GM12878 (cell line): ENCODE data around the gene VPS13C. TPM values are rescaled to one million over a fixed set of nuclear protein-coding genes. Genes with fewer than 3 reads are reported as not detected.

Source experiments
- ATAC-seq: fragments of 200-7000 bp; cut with Tn5 transposase; 3 replicates; pipeline ENCODE4 v1.9.1; 2020; ENCODE audit warnings: mild to moderate bottlenecking, moderate library complexity
- BruUV-seq: library from RNA; stranded (reverse); fragments of 400-500 nt; replicated peaks from 2 replicates; lab custom pipeline; 2021; lab: Mats Ljungman, UMichigan
- CTCF ChIA-PET: fragments of 300-600 bp; sonication (Branson Sonifier 250); formaldehyde crosslinking; extraction: SDS; loops from one replicate; lab custom pipeline; 2021; ENCODE audit warnings: inconsistent platforms; lab: Yijun Ruan, JAX
- POLR2A ChIA-PET: fragments of 350-600 bp; formaldehyde crosslinking; extraction: SDS; loops from one replicate; lab custom pipeline; 2021; ENCODE audit warnings: inconsistent platforms; lab: Charles Lee
- RAD21 ChIA-PET: fragments of 300-600 bp; sonication (Branson Sonifier 250); formaldehyde crosslinking; loops from one replicate; lab custom pipeline; 2023; ENCODE audit warnings: antibody characterized with exemption; ENCODE audit not compliant: unreplicated experiment; lab: Charles Lee
- SMC1A ChIA-PET: fragments of 300-600 bp; sonication (Branson Sonifier 250); formaldehyde crosslinking; loops from one replicate; lab custom pipeline; 2023; ENCODE audit not compliant: unreplicated experiment, uncharacterized antibody; lab: Charles Lee
- DNase-seq: peaks from one replicate; pipeline ENCODE4 v3.0.0-alpha.2; 2011; ENCODE audit warnings: low read depth, low spot score
- FAIRE-seq: peaks from 3 replicates; lab custom pipeline; 2011; peaks lifted over from hg19 to GRCh38; lab: Jason Lieb, UNC
- H2AFZ ChIP-seq: 2 replicates; pipeline ENCODE4 v1.6.0; 2011; ENCODE audit warnings: low read depth, low read length, control low read depth; ENCODE audit not compliant: control insufficient read depth
- H3K27ac ChIP-seq: 2 replicates; pipeline ENCODE4 v1.5.1; 2011; ENCODE audit warnings: control low read depth; ENCODE audit not compliant: control insufficient read depth, insufficient read depth
- H3K27me3 ChIP-seq, 2 experiments: replicated peaks in 1 of 2; 2 replicates each; pipeline versions ENCODE4 v1.6.0 to v1.6.1; 2011; ENCODE audit warnings: low read length in 1 of 2; ENCODE audit not compliant: control insufficient read depth in 2 of 2, insufficient read depth in 2 of 2
- H3K36me3 ChIP-seq, 2 experiments: 2 replicates each; pipeline ENCODE4 v1.5.1; 2011; ENCODE audit warnings: low read length in 1 of 2; ENCODE audit not compliant: control insufficient read depth in 2 of 2, insufficient read depth in 2 of 2
- H3K4me1 ChIP-seq: 2 replicates; pipeline ENCODE4 v1.6.1; 2011; ENCODE audit warnings: mild to moderate bottlenecking, low read length, moderate library complexity, mixed read lengths; ENCODE audit not compliant: control insufficient read depth, insufficient read depth
- H3K4me2 ChIP-seq: 2 replicates; pipeline ENCODE4 v1.6.0; 2011; ENCODE audit warnings: control low read depth; ENCODE audit not compliant: control insufficient read depth, insufficient read depth
- H3K4me3 ChIP-seq: fragments of 200-600 bp; sonication (generic); 2 replicates; pipeline ENCODE4 v1.5.1; 2016
- H3K79me2 ChIP-seq: 2 replicates; pipeline ENCODE4 v1.6.0; 2011; ENCODE audit warnings: low read length; ENCODE audit not compliant: control insufficient read depth, insufficient read depth
- H3K9ac ChIP-seq: 2 replicates; pipeline ENCODE4 v1.8.0; 2011; ENCODE audit warnings: low read length, control low read depth, mixed read lengths; ENCODE audit not compliant: control insufficient read depth, insufficient read depth
- H3K9me3 ChIP-seq: replicated peaks from 3 replicates; pipeline ENCODE4 v1.5.1; 2011; ENCODE audit warnings: mild to moderate bottlenecking, low read length; ENCODE audit not compliant: control insufficient read depth, insufficient read depth
- H4K20me1 ChIP-seq: 2 replicates; pipeline ENCODE4 v1.6.0; 2011; ENCODE audit not compliant: control insufficient read depth, insufficient read depth
- CHD2 ChIP-seq: IDR thresholded peaks from 2 replicates; pipeline ENCODE4 v1.6.1; 2011; ENCODE audit warnings: low read depth, low read length, improper control_type of control experiment, borderline replicate concordance
- NFYB ChIP-seq: IDR thresholded peaks from 2 replicates; pipeline ENCODE4 v1.6.1; 2011; ENCODE audit warnings: low read depth, mild to moderate bottlenecking, low read length, improper control_type of control experiment, moderate library complexity; ENCODE audit not compliant: insufficient read depth
- RAD21 ChIP-seq: IDR thresholded peaks from 2 replicates; pipeline ENCODE4 v1.6.1; 2011; ENCODE audit warnings: mild to moderate bottlenecking, low read depth, low read length, moderate library complexity; ENCODE audit not compliant: insufficient read depth
- SIX5 ChIP-seq: IDR thresholded peaks from 2 replicates; pipeline ENCODE4 v1.6.1; 2011; ENCODE audit warnings: mild to moderate bottlenecking, low read depth, low read length, moderate library complexity; ENCODE audit not compliant: severe bottlenecking
- SP1 ChIP-seq: IDR thresholded peaks from one replicate; pipeline ENCODE4 v1.6.1; 2011; ENCODE audit warnings: low read depth, low read length
- TAF1 ChIP-seq: IDR thresholded peaks from 2 replicates; pipeline ENCODE4 v1.6.1; 2011; ENCODE audit warnings: mild to moderate bottlenecking, low read depth, low read length, borderline replicate concordance
- ZBED1 ChIP-seq: IDR thresholded peaks from 2 replicates; pipeline ENCODE4 v1.6.1; 2016; ENCODE audit warnings: borderline replicate concordance
- ZBTB40 ChIP-seq: fragments of 450-650 bp; IDR thresholded peaks from 2 replicates; pipeline ENCODE4 v1.6.1; 2016; ENCODE audit warnings: mild to moderate bottlenecking, moderate library complexity, borderline replicate concordance
- WGBS: methylation state at CpG from one replicate; pipeline ENCODE4 v1.1.6; 2016; ENCODE audit warnings: low lambda C conversion rate; ENCODE audit not compliant: insufficient replicate concordance, insufficient coverage; ENCODE audit errors: missing lambda C conversion rate; 5-methylcytosine and 5-hydroxymethylcytosine counted together
- in situ Hi-C: fragments of 300-500 bp; cut with MboI; formaldehyde crosslinking; loops from 9 replicates; pipeline ENCODE4 v1.14.3; 2018; ENCODE audit warnings: mixed read lengths
- intact Hi-C: fragments of 100-400 bp; cut with micrococcal nuclease; formaldehyde crosslinking; loops from one replicate; pipeline ENCODE4 v1.14.2; 2022; ENCODE audit not compliant: unreplicated experiment
- polyA plus RNA-seq, 11 experiments: library from polyadenylated mRNA; depleted of rRNA in 4 of 11; unstranded in 6 of 11; stranded (reverse) in 5 of 11; fragments of >200 nt; fragmentation: Nextera tagmentation in 4 of 11; fragmentation: Illumina TruSeq in 1 of 11; extraction: Ambion mirVana in 4 of 11; extraction: Trizol in 1 of 11; gene quantifications; 1 replicate in 1 of 11; 2 replicates in 10 of 11; pipeline versions ENCODE4 v1.2.1 to v1.2.3, GENCODE V29; 2011 to 2016; ENCODE audit warnings: inconsistent platforms in 2 of 11, missing spikeins in 2 of 11, low read depth in 1 of 11
- total RNA-seq, 4 experiments: library from RNA; depleted of rRNA in 3 of 4; stranded (reverse); fragments of >200 nt in 3 of 4; fragmentation: Illumina TruSeq in 1 of 4; extraction: Trizol in 1 of 4; gene quantifications; 2 replicates each; pipeline versions ENCODE4 v1.2.1 to v1.2.3, GENCODE V29; 2013 to 2021

VPS13C gene
- total and polyA plus RNA-seq, 10 of the 15 experiments (the other 5 are each of a cell fraction or from before 2014, with no cell fraction given): 9.3 to 53.1 (median 31.8) TPM

- TF ChIP-seq SIX5: no peak
- no peak for TF ChIP-seq CHD2
- no peak for TF ChIP-seq ZBED1
- no peak for TF ChIP-seq NFYB
- TF ChIP-seq TAF1: no peak
Measured at GRCh38 chr15:61819386-61819785, 240.9 kb downstream of the VPS13C start (continued).

- H4K20me1 ChIP-seq: no peaks in the 10 kb centered on the region
- no peak overlapping the region for H3K9ac ChIP-seq
- no peaks in the 10 kb centered on the region for H3K79me2 ChIP-seq
- CTCF ChIA-PET: no interaction called here
- TF ChIP-seq RAD21: no peak
- TF ChIP-seq SP1: no peak
- POLR2A ChIA-PET: no interaction called here
- RAD21 ChIA-PET: no interaction called here
- SMC1A ChIA-PET: no interaction called here
- no peak overlapping the region for H3K4me2 ChIP-seq
- intact Hi-C loops: no loop called here
- H3K36me3 ChIP-seq: no peaks in the 10 kb centered on the region
- BruUV-seq: no TSS peak
- H3K27me3 ChIP-seq: no peaks in the 10 kb centered on the region
- H3K27ac ChIP-seq: no peak overlapping the region
- ATAC-seq: no peak
- no peak overlapping the region for H3K4me3 ChIP-seq
- no peaks in the 10 kb centered on the region for H3K9me3 ChIP-seq
- 92% methylated on average over 2 of the region's 2 CpGs for WGBS
- no peak for FAIRE-seq
- DNase-seq: no peak
- in situ Hi-C loops: no loop called here
- no peak overlapping the region for H2AFZ ChIP-seq
- H3K4me1 ChIP-seq: no peaks in the 10 kb centered on the region
Measured at GRCh38 chr15:61818801-61819200, 241.4 kb downstream of the VPS13C start.

- Histone ChIP-seq H3K27me3 (no peaks in the 10 kb centered on the region; a peak in 1 of 4 replicates), H3K4me3 (no peak overlapping the region), H4K20me1 (no peaks in the 10 kb centered on the region), H3K9ac (no peak overlapping the region), H3K4me1 (no peaks in the 10 kb centered on the region), H2AFZ (no peak overlapping the region), H3K27ac (no peak overlapping the region), H3K9me3 (no peaks in the 10 kb centered on the region), H3K79me2 (no peaks in the 10 kb centered on the region), H3K36me3 (no peaks in the 10 kb centered on the region), H3K4me2 (no peak overlapping the region)
- in situ Hi-C loops: no loop called here
- ChIA-PET RAD21 (no interaction called here), POLR2A (no interaction called here), SMC1A (no interaction called here), CTCF (interaction anchor here (1.8 kb wide), 1 partner anchor 17 kb away, joined by 7 read pairs; no protein-coding TSS in a partner anchor)
- no peak for DNase-seq
- no peak for ATAC-seq
- 13% methylated on average over 7 of the region's 7 CpGs for WGBS
- BruUV-seq: no TSS peak
- no peak for FAIRE-seq
- intact Hi-C loops: no loop called here
- TF ChIP-seq ZBTB40 (no peak), ZBED1 (no peak)
Measured at GRCh38 chr15:61816856-61817255, 243.4 kb downstream of the VPS13C start.
